ENCODE results near the gene HOXB4. TPM values are rescaled to one million over a fixed set of nuclear protein-coding genes. Genes with fewer than 3 reads are reported as not detected.
A peak's percentile ranks its signal among the peaks of the same experiment; 100 is the strongest.

The HOXB4 gene
- total RNA-seq, 1 experiment from 2014 or later = 0.04 TPM

DNA sequence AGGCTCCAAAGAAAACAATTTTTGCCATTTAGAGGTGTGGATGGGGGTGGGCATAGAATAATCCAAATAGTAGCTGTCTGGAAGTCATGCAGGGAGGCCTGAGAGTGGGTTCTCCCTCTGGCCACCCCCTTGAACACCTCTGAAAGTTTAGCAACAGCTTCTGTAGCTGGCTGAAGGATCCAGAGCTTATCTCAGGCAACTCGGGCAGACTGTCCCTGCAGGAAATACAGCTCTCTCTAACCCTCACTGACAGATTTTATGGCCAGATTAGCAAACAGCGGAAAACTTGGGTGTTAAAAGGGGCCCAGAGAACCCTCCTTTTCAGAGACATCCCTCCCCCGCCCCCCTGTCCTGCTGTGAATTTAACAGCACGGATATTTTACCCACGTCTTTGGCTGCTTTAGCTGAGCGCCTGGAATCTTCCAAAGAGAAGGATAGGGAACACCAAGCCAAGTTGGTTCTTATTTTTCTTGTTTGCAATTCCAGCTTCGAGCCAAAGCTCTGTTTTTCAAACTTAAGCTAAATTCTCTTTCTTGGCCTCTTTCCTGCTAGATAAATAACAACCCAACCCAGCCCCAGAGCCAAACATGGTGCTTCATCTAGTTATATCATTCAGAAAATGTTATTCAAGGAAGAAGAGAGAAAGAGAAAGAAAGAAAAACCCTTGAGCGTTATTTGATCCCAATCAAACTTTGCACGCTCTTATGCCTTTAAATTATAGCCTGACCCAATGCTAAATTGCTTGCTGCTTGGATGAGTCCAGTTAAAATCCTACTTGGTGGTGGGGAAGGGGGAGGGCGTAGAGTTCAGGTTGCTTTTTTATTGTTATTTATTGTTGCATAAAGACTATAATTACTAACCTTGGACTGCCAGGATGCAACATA is 31.0 kb downstream of the HOXB4 start:
- ChIA-PET CTCF (interaction anchor here (0.6 to 2.3 kb wide), 11 partner anchors 17 to 286 kb away, joined by 3 to 8 read pairs (median 4); no protein-coding TSS in a partner anchor), POLR2A (interaction anchor here (0.5 to 1.0 kb wide), 2 partner anchors 18 to 163 kb away, joined by 3 to 4 read pairs; no protein-coding TSS in a partner anchor)
- Mint-ChIP-seq H3K27me3 (ENCODE audit: low read depth) (peaks cover 99% of the 10 kb centered on the region; the same call in 1 of the 2 replicates), H3K4me1 (peaks cover 74% of the 10 kb centered on the region), H3K36me3 (no peaks in the 10 kb centered on the region), H3K4me3 (peak overlapping the region; percentile 41), H3K9me3 (no peaks in the 10 kb centered on the region), H3K27ac (no peak overlapping the region)
- DNase-seq (ENCODE audit: low spot score) (no peak), ATAC-seq (no peak)
- TF ChIP-seq, protein P1, sequence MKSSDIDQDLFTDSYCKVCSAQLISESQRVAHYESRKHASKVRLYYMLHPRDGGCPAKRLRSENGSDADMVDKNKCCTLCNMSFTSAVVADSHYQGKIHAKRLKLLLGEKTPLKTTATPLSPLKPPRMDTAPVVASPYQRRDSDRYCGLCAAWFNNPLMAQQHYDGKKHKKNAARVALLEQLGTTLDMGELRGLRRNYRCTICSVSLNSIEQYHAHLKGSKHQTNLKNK (CRISPR knock-in tag; IDR thresholded peaks at IDR 0.05) = no peak
- TF ChIP-seq ATF1 (CRISPR knock-in tag; IDR thresholded peaks at IDR 0.05) = no peak

DNA sequence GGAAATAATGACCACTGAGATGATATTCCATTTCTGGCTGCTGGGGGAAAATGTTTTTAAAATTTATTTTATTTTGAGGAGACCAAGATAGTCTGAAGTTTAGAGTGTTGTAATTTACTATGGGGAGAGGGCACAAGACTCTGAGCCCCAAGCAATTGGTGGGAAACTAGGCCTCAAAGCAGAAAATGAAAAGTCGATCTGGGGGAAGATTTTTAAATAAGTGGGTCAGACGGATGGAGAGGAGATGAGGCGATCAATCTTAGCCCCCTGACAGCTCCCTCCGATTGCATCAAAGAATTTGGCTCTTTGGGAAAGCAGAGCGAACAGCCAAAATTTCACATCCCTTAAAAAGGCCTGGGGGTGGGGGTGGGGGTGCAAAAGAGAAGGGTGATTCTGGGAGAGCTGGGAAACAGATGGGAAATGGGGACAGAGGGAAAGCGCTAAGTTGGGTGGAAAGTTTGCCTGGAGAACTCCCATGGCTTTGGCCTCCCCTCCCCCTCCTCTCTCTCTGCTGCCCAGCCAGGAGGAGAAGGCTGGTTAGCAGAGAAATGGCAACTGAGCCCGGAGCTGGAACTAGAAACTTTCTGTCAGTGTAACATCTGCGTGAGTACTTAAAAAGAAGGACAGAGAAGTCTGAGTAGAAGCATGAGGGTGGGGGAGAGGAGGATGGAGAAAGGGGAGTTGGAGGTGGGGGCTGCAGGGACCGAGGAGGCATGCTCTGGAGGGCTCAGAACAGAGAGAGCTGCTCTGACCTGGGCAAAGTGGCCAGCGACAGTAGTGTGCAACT is 31.8 kb downstream of the HOXB4 start:
- peak; percentile 58 for DNase-seq (ENCODE audit: low spot score)
- H3K4me3 Mint-ChIP-seq = peak overlapping the region; percentile 37
- ChIA-PET POLR2A (interaction anchor here (0.5 to 1.0 kb wide), 3 partner anchors 17 to 163 kb away, joined by 3 to 4 read pairs (median 3); no protein-coding TSS in a partner anchor), CTCF (interaction anchor here (0.8 to 2.3 kb wide), 9 partner anchors 18 to 285 kb away, joined by 3 to 8 read pairs (median 4); no protein-coding TSS in a partner anchor)
- peaks cover 75% of the 10 kb centered on the region for H3K4me1 Mint-ChIP-seq
- H3K27me3 Mint-ChIP-seq (ENCODE audit: low read depth) = peaks cover 99% of the 10 kb centered on the region; the same call in 1 of the 2 replicates
- peak; percentile 19 for ATAC-seq
- H3K27ac Mint-ChIP-seq = no peak overlapping the region
- no peaks in the 10 kb centered on the region for H3K9me3 Mint-ChIP-seq
- H3K36me3 Mint-ChIP-seq = no peaks in the 10 kb centered on the region
- TF ChIP-seq, protein P2, sequence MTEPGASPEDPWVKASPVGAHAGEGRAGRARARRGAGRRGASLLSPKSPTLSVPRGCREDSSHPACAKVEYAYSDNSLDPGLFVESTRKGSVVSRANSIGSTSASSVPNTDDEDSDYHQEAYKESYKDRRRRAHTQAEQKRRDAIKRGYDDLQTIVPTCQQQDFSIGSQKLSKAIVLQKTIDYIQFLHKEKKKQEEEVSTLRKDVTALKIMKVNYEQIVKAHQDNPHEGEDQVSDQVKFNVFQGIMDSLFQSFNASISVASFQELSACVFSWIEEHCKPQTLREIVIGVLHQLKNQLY (CRISPR knock-in tag; IDR thresholded peaks at IDR 0.05) = no peak
- TF ChIP-seq ZNF396 (CRISPR knock-in tag; IDR thresholded peaks at IDR 0.05; ENCODE audit: borderline replicate concordance) (no peak), CREM (CRISPR knock-in tag; IDR thresholded peaks at IDR 0.05) (no peak)

DNA sequence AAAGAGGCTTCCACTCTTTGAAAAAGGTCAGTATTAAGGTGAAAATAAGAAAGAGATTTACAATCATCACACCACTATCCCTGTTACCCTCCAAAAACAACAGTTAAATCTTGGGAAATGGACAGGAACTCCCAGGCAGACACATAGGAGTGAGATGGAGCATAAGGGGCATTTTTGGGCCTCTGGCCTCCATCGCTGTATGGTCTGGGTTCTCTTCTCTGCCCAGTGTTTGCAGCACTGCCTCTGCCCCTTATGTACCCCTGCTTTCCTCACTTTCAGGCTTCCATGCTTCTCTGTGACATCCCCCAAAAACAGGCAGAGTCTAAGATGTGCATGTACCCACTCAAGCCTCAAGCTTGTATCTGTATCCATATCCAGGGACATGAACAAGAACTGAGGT is 32.6 kb downstream of the HOXB4 start:
- ChIA-PET CTCF (interaction anchor here (2.3 kb wide), 1 partner anchor 44 kb away, joined by 8 read pairs; no protein-coding TSS in a partner anchor), POLR2A (no interaction called here)
- H3K9me3 Mint-ChIP-seq = no peaks in the 10 kb centered on the region
- TF ChIP-seq JAZF1 (CRISPR knock-in tag; IDR thresholded peaks at IDR 0.05) (no peak), ZNF121 (CRISPR knock-in tag; IDR thresholded peaks at IDR 0.05) (no peak), NFATC4 (CRISPR knock-in tag; IDR thresholded peaks at IDR 0.05) (no peak), NR1H2 (CRISPR knock-in tag; IDR thresholded peaks at IDR 0.05) (no peak)
- TF ChIP-seq, protein P3, sequence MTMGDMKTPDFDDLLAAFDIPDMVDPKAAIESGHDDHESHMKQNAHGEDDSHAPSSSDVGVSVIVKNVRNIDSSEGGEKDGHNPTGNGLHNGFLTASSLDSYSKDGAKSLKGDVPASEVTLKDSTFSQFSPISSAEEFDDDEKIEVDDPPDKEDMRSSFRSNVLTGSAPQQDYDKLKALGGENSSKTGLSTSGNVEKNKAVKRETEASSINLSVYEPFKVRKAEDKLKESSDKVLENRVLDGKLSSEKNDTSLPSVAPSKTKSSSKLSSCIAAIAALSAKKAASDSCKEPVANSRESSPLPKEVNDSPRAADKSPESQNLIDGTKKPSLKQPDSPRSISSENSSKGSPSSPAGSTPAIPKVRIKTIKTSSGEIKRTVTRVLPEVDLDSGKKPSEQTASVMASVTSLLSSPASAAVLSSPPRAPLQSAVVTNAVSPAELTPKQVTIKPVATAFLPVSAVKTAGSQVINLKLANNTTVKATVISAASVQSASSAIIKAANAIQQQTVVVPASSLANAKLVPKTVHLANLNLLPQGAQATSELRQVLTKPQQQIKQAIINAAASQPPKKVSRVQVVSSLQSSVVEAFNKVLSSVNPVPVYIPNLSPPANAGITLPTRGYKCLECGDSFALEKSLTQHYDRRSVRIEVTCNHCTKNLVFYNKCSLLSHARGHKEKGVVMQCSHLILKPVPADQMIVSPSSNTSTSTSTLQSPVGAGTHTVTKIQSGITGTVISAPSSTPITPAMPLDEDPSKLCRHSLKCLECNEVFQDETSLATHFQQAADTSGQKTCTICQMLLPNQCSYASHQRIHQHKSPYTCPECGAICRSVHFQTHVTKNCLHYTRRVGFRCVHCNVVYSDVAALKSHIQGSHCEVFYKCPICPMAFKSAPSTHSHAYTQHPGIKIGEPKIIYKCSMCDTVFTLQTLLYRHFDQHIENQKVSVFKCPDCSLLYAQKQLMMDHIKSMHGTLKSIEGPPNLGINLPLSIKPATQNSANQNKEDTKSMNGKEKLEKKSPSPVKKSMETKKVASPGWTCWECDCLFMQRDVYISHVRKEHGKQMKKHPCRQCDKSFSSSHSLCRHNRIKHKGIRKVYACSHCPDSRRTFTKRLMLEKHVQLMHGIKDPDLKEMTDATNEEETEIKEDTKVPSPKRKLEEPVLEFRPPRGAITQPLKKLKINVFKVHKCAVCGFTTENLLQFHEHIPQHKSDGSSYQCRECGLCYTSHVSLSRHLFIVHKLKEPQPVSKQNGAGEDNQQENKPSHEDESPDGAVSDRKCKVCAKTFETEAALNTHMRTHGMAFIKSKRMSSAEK (CRISPR knock-in tag; IDR thresholded peaks at IDR 0.05; ENCODE audit: borderline replicate concordance) = no peak
- TF ChIP-seq, protein P4, sequence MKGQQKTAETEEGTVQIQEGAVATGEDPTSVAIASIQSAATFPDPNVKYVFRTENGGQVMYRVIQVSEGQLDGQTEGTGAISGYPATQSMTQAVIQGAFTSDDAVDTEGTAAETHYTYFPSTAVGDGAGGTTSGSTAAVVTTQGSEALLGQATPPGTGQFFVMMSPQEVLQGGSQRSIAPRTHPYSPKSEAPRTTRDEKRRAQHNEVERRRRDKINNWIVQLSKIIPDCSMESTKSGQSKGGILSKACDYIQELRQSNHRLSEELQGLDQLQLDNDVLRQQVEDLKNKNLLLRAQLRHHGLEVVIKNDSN (CRISPR knock-in tag; IDR thresholded peaks at IDR 0.05) = no peak
- DNase-seq (ENCODE audit: low spot score) (no peak), ATAC-seq (no peak)
- no peaks in the 10 kb centered on the region for H3K36me3 Mint-ChIP-seq
- H3K27ac Mint-ChIP-seq = no peak overlapping the region
- H3K27me3 Mint-ChIP-seq (ENCODE audit: low read depth) = peaks cover 99% of the 10 kb centered on the region; the same call in 1 of the 2 replicates
- H3K4me1 Mint-ChIP-seq = peaks cover 79% of the 10 kb centered on the region
- H3K4me3 Mint-ChIP-seq = peak overlapping the region; percentile 69
